ENCODE measurements around the gene CORO6. TPM values are rescaled to one million over a fixed set of nuclear protein-coding genes. Genes with fewer than 3 reads are reported as not detected.

The CORO6 gene
- total and polyA plus RNA-seq, 2 experiments from 2014 or later: 2.6 to 5.2 TPM

DNA sequence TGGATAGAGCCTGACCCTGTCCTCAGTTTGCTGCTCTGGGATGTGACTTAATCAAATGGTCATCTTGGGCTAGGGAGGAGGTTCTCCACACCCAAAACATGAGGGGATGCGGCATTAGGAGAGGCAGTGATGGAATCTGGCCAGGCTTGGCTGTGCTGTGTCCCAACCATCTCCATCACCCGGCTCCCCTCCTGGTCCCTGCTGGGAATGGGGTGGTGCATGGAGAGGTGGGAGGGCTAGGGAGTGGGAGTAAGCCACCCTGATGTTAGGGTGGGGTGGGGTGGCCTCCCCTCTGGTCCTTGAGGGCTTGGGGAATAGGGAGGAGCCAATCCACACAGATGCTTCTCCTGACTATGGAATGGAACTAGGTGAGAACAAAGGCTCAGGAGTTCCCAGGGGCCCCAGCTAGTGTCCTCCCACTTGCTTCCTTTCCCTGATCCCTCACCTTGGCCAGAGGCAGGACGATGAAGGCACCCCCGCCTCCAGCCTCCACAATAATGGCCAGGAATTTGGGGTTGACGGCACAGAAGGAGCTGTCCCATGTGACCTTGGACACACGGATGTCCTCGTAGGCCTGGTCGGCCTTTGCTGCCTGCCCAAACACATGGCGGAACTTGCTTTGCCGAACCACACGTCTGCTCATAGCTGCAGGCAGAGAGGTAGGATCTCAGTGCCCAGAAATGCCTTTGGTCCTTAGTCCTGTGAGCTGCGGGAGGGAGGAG is 1.8 kb downstream of the CORO6 start (continued):
- TF ChIP-seq, protein P1, sequence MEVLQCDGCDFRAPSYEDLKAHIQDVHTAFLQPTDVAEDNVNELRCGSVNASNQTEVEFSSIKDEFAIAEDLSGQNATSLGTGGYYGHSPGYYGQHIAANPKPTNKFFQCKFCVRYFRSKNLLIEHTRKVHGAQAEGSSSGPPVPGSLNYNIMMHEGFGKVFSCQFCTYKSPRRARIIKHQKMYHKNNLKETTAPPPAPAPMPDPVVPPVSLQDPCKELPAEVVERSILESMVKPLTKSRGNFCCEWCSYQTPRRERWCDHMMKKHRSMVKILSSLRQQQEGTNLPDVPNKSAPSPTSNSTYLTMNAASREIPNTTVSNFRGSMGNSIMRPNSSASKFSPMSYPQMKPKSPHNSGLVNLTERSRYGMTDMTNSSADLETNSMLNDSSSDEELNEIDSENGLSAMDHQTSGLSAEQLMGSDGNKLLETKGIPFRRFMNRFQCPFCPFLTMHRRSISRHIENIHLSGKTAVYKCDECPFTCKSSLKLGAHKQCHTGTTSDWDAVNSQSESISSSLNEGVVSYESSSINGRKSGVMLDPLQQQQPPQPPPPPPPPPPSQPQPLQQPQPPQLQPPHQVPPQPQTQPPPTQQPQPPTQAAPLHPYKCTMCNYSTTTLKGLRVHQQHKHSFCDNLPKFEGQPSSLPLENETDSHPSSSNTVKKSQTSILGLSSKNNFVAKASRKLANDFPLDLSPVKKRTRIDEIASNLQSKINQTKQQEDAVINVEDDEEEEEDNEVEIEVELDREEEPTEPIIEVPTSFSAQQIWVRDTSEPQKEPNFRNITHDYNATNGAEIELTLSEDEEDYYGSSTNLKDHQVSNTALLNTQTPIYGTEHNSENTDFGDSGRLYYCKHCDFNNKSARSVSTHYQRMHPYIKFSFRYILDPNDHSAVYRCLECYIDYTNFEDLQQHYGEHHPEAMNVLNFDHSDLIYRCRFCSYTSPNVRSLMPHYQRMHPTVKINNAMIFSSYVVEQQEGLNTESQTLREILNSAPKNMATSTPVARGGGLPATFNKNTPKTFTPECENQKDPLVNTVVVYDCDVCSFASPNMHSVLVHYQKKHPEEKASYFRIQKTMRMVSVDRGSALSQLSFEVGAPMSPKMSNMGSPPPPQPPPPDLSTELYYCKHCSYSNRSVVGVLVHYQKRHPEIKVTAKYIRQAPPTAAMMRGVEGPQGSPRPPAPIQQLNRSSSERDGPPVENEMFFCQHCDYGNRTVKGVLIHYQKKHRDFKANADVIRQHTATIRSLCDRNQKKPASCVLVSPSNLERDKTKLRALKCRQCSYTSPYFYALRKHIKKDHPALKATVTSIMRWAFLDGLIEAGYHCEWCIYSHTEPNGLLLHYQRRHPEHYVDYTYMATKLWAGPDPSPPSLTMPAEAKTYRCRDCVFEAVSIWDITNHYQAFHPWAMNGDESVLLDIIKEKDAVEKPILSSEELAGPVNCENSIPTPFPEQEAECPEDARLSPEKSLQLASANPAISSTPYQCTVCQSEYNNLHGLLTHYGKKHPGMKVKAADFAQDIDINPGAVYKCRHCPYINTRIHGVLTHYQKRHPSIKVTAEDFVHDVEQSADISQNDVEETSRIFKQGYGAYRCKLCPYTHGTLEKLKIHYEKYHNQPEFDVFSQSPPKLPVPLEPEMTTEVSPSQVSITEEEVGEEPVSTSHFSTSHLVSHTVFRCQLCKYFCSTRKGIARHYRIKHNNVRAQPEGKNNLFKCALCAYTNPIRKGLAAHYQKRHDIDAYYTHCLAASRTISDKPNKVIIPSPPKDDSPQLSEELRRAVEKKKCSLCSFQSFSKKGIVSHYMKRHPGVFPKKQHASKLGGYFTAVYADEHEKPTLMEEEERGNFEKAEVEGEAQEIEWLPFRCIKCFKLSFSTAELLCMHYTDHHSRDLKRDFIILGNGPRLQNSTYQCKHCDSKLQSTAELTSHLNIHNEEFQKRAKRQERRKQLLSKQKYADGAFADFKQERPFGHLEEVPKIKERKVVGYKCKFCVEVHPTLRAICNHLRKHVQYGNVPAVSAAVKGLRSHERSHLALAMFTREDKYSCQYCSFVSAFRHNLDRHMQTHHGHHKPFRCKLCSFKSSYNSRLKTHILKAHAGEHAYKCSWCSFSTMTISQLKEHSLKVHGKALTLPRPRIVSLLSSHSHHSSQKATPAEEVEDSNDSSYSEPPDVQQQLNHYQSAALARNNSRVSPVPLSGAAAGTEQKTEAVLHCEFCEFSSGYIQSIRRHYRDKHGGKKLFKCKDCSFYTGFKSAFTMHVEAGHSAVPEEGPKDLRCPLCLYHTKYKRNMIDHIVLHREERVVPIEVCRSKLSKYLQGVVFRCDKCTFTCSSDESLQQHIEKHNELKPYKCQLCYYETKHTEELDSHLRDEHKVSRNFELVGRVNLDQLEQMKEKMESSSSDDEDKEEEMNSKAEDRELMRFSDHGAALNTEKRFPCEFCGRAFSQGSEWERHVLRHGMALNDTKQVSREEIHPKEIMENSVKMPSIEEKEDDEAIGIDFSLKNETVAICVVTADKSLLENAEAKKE (CRISPR knock-in tag; IDR thresholded peaks at IDR 0.05): no peak
- TF ChIP-seq CREB1 (CRISPR knock-in tag; IDR thresholded peaks at IDR 0.05; ENCODE audit: low read depth) (no peak), EZH2phosphoT487 (IDR thresholded peaks at IDR 0.05; ENCODE audit: unreplicated experiment) (no peak), ZNF331 (CRISPR knock-in tag; IDR thresholded peaks at IDR 0.05; ENCODE audit: low read depth) (no peak), JUNB (IDR thresholded peaks at IDR 0.05; ENCODE audit: unreplicated experiment) (no peak), STAT1 (IDR thresholded peaks at IDR 0.05; ENCODE audit: unreplicated experiment) (no peak), CTCF (conservative IDR thresholded peaks at IDR 0.05; ENCODE audit: low read depth in 2 of 2) (no peak), REST (IDR thresholded peaks at IDR 0.05; ENCODE audit: unreplicated experiment) (no peak)
